ENCODE results near the gene ACACB.

ACACB gene

GRCh38 chr12:109179927-109180326 is 63.5 kb downstream of the ACACB start:
- no peak for FAIRE-seq

- no peak for FAIRE-seq
Measured at GRCh38 chr12:109182041-109182839, 65.9 kb downstream of the ACACB start.

- no peak for FAIRE-seq
Measured at GRCh38 chr12:109185441-109185840, 69.1 kb downstream of the ACACB start.

GRCh38 chr12:109186993-109187653 is 70.7 kb downstream of the ACACB start:
- FAIRE-seq: no peak

GRCh38 chr12:109188108-109188712 is 71.8 kb downstream of the ACACB start:
- no peak for FAIRE-seq

- FAIRE-seq: no peak
Measured at GRCh38 chr12:109189291-109189690, 72.9 kb downstream of the ACACB start.

GRCh38 chr12:109191621-109192250 is 75.3 kb downstream of the ACACB start:
- no peak for FAIRE-seq

- FAIRE-seq: no peak
Measured at GRCh38 chr12:109192358-109192757, 76.0 kb downstream of the ACACB start.

GRCh38 chr12:109193896-109194295 is 77.5 kb downstream of the ACACB start:
- FAIRE-seq: no peak

GRCh38 chr12:109196332-109196731 is 79.9 kb downstream of the ACACB start:
- no peak for FAIRE-seq

- no peak for FAIRE-seq
Measured at GRCh38 chr12:109197327-109197726, 80.9 kb downstream of the ACACB start.

- no peak for FAIRE-seq
Measured at GRCh38 chr12:109199324-109199723, 82.9 kb downstream of the ACACB start.

GRCh38 chr12:109200825-109201495 is 84.6 kb downstream of the ACACB start:
- FAIRE-seq: no peak

- FAIRE-seq: no peak
Measured at GRCh38 chr12:109201496-109201885, 85.1 kb downstream of the ACACB start.

- no peak for FAIRE-seq
Measured at GRCh38 chr12:109202770-109203169, 86.4 kb downstream of the ACACB start.

- FAIRE-seq: no peak
Measured at GRCh38 chr12:109203480-109203879, 87.1 kb downstream of the ACACB start.

- no peak for FAIRE-seq
Measured at GRCh38 chr12:109209082-109209481, 92.7 kb downstream of the ACACB start.

GRCh38 chr12:109212460-109213115 is 96.2 kb downstream of the ACACB start:
- no peak for FAIRE-seq

- no peak for FAIRE-seq
Measured at GRCh38 chr12:109214131-109214530, 97.7 kb downstream of the ACACB start.

GRCh38 chr12:109218996-109219395 is 102.6 kb downstream of the ACACB start:
- FAIRE-seq: no peak

GRCh38 chr12:109219938-109220337 is 103.6 kb downstream of the ACACB start:
- no peak for FAIRE-seq

GRCh38 chr12:109221277-109221931 is 105.0 kb downstream of the ACACB start:
- FAIRE-seq: no peak

All from A204.1 (cell line).